GM21390 (cell line): Measurements from ENCODE around the gene UXS1.

Experiments used
- ATAC-seq: cut with Tn5 transposase; IDR thresholded peaks from one replicate; pipeline ENCODE4 v1.9.1; 2021; ENCODE audit not compliant: unreplicated experiment

Gene UXS1

DNA sequence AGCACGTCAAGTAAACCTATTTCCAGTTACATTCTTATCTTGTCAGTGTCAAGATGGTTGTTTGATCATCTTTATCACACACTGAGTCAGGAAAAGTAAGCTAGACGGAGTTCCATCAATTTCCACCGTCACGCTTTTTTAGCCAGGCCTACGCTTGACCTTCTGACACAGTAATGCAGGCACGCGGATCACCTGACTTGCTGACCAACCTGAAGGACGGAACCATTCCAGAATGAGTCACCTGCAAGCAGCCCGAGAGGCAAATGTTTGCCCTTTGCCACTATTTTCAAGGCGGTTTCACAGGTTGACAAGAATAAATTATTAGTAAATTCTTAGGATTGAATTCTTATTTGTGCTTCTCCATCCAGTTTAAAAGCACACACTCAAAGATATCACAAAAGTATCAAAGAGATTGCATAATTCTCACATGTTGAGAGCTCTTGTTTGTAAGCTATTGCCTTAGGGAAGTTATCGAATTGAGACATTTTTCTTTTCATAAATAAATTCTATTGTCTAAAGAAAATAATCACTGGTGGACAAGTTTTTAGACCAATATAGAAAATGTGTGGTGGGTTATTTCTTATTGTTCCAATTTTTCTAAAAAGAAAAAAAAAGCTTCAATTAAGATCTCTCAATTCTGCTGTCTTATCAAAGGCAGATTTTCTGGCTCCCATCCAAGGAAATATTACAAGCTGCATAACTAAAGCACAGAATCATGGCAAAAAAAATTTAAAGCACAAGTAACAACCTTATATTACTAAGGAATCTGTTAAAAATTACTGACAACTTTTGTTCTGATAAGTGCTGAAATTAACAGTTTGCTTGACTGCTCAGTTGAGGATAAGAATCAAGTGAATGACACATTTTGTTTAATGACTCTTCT lies 31.9 kb downstream of the UXS1 start:
- no peak for ATAC-seq

DNA sequence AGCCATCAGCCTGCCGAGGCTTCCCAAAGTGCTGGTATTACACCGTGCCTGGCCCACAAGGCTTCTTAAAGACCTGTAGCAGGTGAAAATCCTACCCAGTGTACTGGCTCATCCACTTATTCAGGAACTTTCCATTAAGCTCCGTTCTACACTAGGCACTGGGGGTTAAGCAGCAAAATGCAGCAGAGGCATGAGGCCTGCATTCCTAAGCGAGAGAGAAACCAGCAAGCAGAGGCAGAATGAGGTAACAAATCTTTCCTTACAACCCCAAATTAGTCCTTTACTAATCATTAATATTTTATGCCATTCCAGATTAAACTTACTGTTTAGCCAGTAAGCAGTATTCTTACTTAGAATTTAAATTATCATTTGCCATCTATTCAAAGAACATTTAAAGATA lies 32.8 kb downstream of the UXS1 start:
- ATAC-seq = no peak

- peak; percentile 49 for ATAC-seq
These were observed 33.3 kb downstream of the UXS1 start for GRCh38 chr2:106160786-106161261.

DNA sequence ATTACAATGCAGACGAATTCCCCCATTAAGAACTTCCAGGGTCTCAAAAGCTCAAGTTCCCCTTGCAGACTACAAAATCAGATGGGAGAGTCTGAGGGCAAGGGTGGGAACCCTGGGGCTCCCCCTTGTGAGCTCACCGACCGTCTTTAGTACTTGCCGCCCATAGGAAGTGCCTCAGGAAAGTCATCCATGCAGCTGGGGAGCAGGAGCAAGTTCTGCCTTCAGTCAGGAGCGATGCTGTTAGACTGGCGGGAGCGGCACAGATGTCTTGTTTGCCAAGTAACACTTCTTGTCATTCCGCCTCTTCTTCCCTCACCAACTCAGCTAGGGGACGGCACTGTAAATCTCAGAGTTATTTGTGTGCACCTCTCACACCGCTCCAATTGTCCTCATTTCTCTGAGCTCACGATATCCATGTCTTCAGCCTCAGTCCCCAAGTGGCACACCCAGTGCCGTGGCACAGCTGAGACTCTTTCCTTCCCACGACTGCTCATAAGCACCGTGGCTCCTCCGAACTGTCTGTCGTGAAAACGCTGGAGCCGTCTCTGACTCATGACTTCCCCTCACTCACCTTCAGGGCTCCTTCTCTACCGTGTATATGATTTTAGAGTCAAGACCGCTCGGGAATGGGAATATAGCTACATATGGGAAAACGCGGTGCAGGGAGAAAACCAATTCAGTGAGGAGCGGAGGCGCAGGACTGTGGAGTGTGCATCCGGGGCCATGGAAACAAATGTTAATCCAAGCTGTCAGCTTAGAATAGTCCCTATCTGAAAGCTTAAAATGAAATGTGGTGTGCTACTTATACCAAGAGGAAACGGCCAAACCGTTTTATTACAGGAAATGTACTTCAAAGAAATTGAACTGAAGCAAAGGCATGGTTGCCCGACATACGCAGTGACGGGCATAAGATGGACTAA lies 34.0 kb downstream of the UXS1 start:
- ATAC-seq = peak; percentile 54

DNA sequence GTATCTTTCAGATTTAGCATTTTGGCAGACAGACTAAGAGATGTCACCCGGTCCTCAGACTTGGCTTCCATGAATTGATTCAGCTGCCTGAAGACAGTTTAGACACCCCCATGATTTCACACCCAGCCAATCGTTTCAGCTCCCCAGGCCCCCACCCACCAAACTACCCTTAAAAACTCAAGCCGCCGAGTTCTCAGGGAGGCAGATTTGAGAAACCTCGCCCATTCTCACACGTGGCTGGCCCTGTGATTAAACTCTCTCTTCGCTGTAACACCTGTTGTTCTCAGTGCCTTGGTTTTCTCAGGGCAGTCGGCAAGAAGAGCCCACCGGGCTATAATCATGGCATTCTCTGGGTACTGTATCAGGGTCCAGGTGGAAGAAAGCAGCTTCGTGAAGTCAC lies 35.2 kb downstream of the UXS1 start:
- ATAC-seq = no peak

DNA sequence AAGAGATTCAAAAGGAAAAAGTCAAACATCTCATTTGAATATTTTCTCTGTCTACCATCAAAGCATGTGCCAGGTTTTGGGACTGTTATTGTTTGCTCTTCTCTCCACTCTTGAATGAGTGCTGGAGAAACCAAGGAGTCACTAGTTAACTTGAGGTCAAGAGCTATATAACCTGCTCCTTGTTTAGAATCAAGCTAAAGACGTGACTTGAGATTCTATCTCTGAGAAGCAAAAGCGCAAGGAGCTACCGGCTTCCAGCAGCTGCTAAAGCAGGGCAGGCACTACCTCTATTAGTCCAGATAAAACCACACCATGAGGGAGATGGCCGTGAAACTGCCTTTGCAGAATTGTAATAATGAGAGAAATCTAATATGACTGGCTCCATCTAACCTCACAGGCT lies 36.0 kb downstream of the UXS1 start:
- ATAC-seq = no peak

GRCh38 chr2:106157416-106157815 lies 36.7 kb downstream of the UXS1 start:
- ATAC-seq = no peak

DNA sequence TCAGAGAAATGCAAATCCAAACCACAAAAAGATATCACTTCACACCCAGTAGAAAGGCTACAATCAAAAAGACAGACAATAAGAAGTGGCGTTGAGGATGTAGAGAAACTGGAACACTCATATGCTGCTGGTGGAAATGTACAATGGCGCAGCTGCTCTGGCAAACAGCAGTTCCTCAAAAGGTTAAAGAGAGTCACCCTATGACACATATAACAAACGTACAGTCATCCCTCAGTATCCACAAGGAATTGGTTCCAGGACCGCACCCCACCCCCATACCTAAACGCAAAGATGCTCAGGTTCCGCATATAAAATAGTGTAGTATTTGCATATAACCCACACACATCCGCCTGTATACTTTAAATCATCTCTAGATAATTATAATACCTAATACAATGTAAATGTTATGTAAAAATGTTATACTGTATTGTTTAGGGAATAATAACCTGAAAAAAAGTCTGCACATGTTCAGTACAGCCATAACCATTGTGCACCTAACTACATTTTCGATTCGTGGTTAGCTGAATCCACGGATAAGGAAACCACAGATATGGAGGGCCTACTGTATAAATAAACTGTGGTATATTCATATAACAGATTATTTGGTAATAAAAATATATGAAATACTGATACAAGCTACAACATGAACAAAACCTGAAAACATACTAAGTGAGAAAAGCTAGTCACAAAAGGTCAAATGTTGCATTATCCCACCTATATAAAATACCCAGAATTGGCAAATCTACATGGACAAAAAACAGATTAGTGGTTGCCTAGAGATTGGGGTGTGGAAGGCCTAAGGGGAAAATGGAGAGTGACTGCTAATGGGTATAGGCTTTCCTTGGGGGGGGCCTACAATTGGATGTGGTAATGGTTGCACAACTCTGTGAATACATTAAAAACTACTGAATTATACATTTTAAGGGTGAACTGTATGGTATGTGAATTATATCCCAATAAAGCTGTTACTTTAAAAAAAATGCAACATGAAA lies 37.5 kb downstream of the UXS1 start:
- ATAC-seq = no peak

GRCh38 chr2:106153781-106154180 lies 40.3 kb downstream of the UXS1 start:
- no peak for ATAC-seq

- ATAC-seq = no peak
These were observed 46.4 kb downstream of the UXS1 start for GRCh38 chr2:106147665-106148064.

- ATAC-seq = no peak
These were observed 46.9 kb downstream of the UXS1 start for GRCh38 chr2:106147159-106147558.

- no peak for ATAC-seq
These were observed 49.3 kb downstream of the UXS1 start for GRCh38 chr2:106144621-106145331.

- ATAC-seq = no peak
These were observed 50.4 kb downstream of the UXS1 start for GRCh38 chr2:106143495-106144215.

GRCh38 chr2:106142683-106143082 lies 51.4 kb downstream of the UXS1 start:
- no peak for ATAC-seq

DNA sequence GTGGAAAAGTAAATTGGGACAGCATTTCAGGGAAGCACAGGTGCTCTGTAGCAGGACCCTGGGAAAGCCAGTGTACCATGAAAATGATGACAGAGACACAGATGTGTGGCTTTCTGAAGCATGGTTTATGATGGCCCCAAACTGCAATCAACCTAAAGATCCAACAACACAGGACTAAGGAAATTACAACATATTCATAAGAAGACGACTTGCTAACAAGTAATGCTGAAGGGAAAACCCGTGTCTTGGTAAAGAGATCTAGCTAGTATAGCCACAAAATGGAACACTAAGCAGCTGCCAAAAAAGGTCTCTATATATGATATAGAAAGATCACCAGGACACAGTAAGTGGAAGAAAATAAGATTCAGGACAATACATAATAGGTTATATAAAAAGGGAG lies 53.2 kb downstream of the UXS1 start:
- ATAC-seq = no peak

GRCh38 chr2:106140113-106140512 lies 54.0 kb downstream of the UXS1 start:
- ATAC-seq = no peak

- ATAC-seq = no peak
These were observed 54.7 kb downstream of the UXS1 start for GRCh38 chr2:106139238-106139935.

GRCh38 chr2:106138543-106139237 lies 55.4 kb downstream of the UXS1 start:
- no peak for ATAC-seq
